ENCODE measurements around the gene METRNL. TPM values are rescaled to one million over a fixed set of nuclear protein-coding genes. Genes with fewer than 3 reads are reported as not detected.

The METRNL gene
- total and polyA plus RNA-seq, 2 experiments from 2014 or later = 30.0 to 44.1 TPM

DNA sequence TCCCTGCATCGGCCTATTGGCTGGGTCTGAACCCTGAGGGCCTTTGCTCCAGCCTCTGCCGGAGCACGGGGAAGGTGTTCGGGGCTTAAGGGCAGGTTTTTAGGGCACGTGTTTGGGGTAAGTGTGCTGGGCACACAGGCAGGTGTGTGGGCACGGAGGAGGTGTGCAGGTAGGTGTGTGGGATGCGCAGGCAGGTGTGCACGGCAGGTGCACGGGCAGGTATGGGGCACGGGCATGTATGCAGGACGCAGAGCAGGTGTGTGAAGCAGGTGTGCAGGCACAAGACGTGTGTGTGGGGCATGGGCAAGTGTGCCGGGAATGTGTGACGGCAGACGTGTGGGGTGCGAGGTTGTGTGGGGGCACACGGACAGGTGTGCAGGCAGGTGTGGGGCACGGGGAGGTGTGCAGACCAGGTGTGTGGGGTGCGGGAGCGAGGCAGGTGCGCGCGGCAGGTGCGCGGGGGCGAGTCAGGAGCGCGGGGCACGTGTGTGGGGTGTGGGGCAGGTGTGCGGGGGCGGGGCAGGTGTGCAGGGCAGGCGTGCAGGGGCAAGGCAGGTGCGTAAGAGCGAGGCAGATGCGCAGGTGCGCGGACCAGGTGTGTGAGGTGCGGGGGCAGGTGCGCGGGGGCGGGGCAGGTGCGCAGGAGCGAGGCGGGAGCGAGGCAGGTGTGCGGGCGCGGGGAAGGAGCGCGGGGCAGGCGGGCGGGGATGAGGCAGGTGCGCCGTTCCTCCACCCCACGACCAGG lies 28.6 kb upstream of the METRNL start:
- no peak for DNase-seq (ENCODE audit: low read depth in 1 of 2, low spot score in 1 of 2)
- H3K4me1 ChIP-seq (ENCODE audit: low read depth) = peaks cover 8% of the 10 kb centered on the region

DNA sequence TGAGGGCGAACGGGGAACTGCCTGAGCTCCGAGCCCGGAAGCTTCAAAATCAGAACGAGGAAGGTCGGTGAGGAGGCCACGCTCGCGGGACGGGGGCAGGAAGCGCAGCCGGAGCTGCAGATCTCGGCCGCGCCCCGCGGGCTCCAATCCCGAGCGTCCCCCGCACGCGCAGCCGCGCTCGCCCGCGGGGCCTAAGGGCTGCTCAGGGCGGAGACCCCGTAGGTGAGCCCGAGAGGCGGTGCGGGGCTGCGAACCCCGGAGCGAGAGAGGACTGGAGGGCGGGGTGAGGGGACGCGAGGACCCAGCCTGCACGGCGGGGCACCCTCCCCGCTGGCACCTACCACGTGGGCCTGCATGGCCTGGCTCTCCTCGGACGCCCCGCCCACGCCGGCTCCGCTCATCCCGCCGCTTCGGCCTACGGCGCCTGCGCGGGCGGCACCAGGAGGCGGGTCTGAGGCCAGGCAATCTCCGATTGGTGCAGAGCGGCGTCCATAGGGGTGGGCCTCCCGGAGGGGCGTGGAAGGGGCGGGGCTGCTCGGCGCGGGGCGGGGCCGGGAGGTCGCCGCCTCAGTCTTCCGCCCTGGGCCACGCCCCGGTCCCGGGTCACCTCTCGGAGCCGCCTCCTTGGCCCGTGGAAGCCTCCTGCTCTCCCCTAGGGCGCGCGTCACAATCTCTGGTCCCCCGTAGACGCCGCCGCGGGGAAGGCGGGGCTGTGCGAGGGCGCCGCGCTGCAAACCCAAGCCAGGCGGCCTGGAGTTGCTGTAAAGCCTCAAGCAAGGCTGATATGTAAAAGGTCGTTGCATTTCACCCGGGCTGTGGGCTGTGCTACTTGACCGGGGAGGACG lies 27.8 kb upstream of the METRNL start:
- peak overlapping the region; percentile 57 for H3K4me3 ChIP-seq
- DNase-seq (ENCODE audit: low read depth in 1 of 2, low spot score in 1 of 2) = peak; percentile 99
- no peaks in the 10 kb centered on the region for H3K36me3 ChIP-seq
- H3K27ac ChIP-seq = peak overlapping the region; percentile 50
- no peaks in the 10 kb centered on the region for H3K9me3 ChIP-seq (ENCODE audit: low read depth)
- no peaks in the 10 kb centered on the region for H3K27me3 ChIP-seq
- H3K4me1 ChIP-seq (ENCODE audit: low read depth) = peaks cover 8% of the 10 kb centered on the region
- no peak for TF ChIP-seq CTCF (IDR thresholded peaks at IDR 0.05; ENCODE audit: low read depth, low read length)

More for the DNA sequence above, 28.6 kb upstream of the METRNL start:
- Histone ChIP-seq H3K27ac (no peak overlapping the region), H3K9me3 (ENCODE audit: low read depth) (no peaks in the 10 kb centered on the region), H3K4me3 (peak overlapping the region; percentile 57), H3K27me3 (no peaks in the 10 kb centered on the region), H3K36me3 (no peaks in the 10 kb centered on the region)
- TF ChIP-seq CTCF (IDR thresholded peaks at IDR 0.05; ENCODE audit: low read depth, low read length) = no peak

DNA sequence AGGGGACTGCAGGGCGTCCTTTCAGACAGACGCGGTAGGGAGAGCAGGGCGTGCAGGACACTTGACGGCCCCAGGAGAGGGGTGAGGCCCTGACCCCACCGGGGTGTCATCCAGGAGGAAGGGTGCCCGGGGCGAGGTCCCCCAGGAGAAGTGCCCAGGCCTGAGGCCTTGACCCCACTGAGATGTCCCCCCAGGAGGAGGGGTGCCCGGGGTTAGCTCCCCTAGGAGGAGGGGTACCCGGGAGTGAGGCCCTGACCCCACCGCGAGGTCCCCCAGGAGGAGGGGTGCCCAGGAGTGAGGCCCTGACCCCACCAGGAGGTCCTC lies 27.2 kb upstream of the METRNL start:
- TF ChIP-seq CTCF (IDR thresholded peaks at IDR 0.05; ENCODE audit: low read depth, low read length) = no peak
- Histone ChIP-seq H3K27me3 (no peaks in the 10 kb centered on the region), H3K9me3 (ENCODE audit: low read depth) (no peaks in the 10 kb centered on the region), H3K36me3 (no peaks in the 10 kb centered on the region), H3K4me1 (ENCODE audit: low read depth) (peaks cover 8% of the 10 kb centered on the region), H3K4me3 (peak overlapping the region; percentile 5), H3K27ac (peak overlapping the region; percentile 50)
- DNase-seq (ENCODE audit: low read depth in 1 of 2, low spot score in 1 of 2) = no peak

GRCh38 chr17:83053021-83053681 lies 26.3 kb upstream of the METRNL start:
- Histone ChIP-seq H3K27me3 (no peaks in the 10 kb centered on the region), H3K9me3 (ENCODE audit: low read depth) (no peaks in the 10 kb centered on the region), H3K36me3 (no peaks in the 10 kb centered on the region), H3K4me3 (no peak overlapping the region), H3K4me1 (ENCODE audit: low read depth) (peaks cover 8% of the 10 kb centered on the region), H3K27ac (no peak overlapping the region)
- peak in 1 of 2 donors; percentile 25 for DNase-seq (ENCODE audit: low read depth in 1 of 2, low spot score in 1 of 2)
- no peak for TF ChIP-seq CTCF (IDR thresholded peaks at IDR 0.05; ENCODE audit: low read depth, low read length)

DNA sequence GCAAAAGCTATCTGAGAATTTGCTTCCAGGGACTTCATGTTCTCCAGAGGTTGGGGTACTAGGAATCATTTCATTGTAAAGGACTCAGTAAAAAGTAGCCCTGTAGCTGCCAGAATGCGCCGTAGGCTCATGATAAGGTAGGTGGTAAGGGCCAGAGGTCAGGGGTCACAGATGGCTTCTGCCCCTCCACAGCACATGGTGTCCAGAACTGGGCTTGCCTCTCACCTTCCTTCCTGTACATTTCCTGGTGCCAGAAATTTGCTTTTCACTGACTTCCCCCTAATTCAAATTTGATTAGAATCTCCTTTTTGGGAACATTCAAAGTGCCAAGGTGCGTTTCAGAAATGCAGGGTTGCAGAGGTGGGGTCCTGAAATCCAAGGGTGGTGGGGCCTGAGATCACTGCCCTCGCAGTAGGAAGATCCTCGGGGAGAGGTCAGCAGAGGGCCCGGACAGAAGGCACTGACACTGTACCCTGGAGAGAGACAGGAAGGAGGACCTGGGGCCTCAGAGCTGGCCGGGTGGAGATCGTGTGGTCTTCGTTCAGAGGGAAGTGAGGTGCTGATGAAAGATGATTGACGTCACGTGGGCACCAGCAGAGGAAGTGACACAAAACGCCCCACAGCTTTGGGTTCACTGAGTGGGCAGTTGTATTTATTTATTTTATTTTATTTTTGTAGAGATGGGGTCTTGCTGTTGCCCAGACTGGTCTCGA lies 25.5 kb upstream of the METRNL start:
- no peak for DNase-seq (ENCODE audit: low read depth in 1 of 2, low spot score in 1 of 2)
- no peaks in the 10 kb centered on the region for H3K9me3 ChIP-seq (ENCODE audit: low read depth)

More for the DNA sequence above, 25.5 kb upstream of the METRNL start:
- no peak for TF ChIP-seq CTCF (IDR thresholded peaks at IDR 0.05; ENCODE audit: low read depth, low read length)
- Histone ChIP-seq H3K36me3 (no peaks in the 10 kb centered on the region), H3K27me3 (no peaks in the 10 kb centered on the region), H3K4me3 (no peak overlapping the region), H3K27ac (no peak overlapping the region), H3K4me1 (ENCODE audit: low read depth) (peaks cover 8% of the 10 kb centered on the region)

Data from cardiac muscle cell (in vitro differentiated cells and primary cell).